Measurements from ENCODE around the gene MRPL1.
A peak's percentile ranks its signal among the peaks of the same experiment; 100 is the strongest.

DNA sequence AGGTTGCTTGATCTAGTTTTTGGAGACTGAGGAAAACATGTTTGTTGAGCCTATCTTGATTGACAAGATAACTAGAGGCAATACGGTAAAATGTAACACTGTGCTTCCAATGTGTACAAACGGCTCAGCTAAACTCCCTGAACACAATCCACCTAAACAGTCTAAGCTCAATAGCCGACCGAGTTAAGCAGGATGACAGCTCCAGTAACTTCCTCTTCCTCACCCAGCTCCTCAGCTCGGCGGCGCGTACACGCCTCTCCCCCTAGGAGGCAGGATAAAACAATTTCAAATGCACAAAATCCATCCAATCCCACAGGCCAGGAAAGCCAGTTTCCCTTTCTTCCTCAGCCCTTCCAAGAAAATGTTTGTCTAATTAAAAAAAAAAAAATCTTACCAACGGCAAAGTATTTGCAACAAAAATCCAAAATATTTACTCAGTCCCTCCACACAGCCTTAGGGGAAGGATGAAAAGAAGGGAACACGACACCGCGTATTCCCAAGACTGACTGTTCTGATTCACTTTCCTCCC, 44.5 kb upstream of the MRPL1 start:
- TF ChIP-seq POLR2AphosphoS5 (IDR thresholded peaks at IDR 0.05) = peak in 1 of 3 donors; percentile 79
- TF ChIP-seq, protein P1, sequence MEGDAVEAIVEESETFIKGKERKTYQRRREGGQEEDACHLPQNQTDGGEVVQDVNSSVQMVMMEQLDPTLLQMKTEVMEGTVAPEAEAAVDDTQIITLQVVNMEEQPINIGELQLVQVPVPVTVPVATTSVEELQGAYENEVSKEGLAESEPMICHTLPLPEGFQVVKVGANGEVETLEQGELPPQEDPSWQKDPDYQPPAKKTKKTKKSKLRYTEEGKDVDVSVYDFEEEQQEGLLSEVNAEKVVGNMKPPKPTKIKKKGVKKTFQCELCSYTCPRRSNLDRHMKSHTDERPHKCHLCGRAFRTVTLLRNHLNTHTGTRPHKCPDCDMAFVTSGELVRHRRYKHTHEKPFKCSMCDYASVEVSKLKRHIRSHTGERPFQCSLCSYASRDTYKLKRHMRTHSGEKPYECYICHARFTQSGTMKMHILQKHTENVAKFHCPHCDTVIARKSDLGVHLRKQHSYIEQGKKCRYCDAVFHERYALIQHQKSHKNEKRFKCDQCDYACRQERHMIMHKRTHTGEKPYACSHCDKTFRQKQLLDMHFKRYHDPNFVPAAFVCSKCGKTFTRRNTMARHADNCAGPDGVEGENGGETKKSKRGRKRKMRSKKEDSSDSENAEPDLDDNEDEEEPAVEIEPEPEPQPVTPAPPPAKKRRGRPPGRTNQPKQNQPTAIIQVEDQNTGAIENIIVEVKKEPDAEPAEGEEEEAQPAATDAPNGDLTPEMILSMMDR (IDR thresholded peaks at IDR 0.05 in 8 of 11, conservative IDR thresholded peaks at IDR 0.05 in 3 of 11) = peak; percentile 38 to 78 (median 60)
- TF ChIP-seq POLR2A (IDR thresholded peaks at IDR 0.05) = no peak
